Activated effector memory CD4-positive, alpha-beta T cell treated with anti-CD3 and anti-CD28 coated beads, Interleukin-2, amount 50 U/mL, for 16 hours (primary cell): Measurements from ENCODE around the gene BICC1.

Experiments used
- DNase-seq: peaks from one replicate; pipeline ENCODE4 v3.0.0-alpha.2; 2020

Gene BICC1

GRCh38 chr10:58714409-58714808 lies 201.7 kb downstream of the BICC1 start:
- no peak for DNase-seq

GRCh38 chr10:58715061-58715460 lies 202.4 kb downstream of the BICC1 start:
- DNase-seq, result no peak

- DNase-seq, result no peak
Measured at GRCh38 chr10:58718596-58718995, 205.9 kb downstream of the BICC1 start.

GRCh38 chr10:58721601-58722281 lies 209.1 kb downstream of the BICC1 start:
- no peak for DNase-seq

GRCh38 chr10:58723186-58723585 lies 210.5 kb downstream of the BICC1 start:
- no peak for DNase-seq

- no peak for DNase-seq
Measured at GRCh38 chr10:58723966-58724365, 211.3 kb downstream of the BICC1 start.

GRCh38 chr10:58724781-58725180 lies 212.1 kb downstream of the BICC1 start:
- DNase-seq, result no peak

- DNase-seq, result no peak
Measured at GRCh38 chr10:58725901-58726300, 213.2 kb downstream of the BICC1 start.

- no peak for DNase-seq
Measured at GRCh38 chr10:58727633-58728032, 215.0 kb downstream of the BICC1 start.

- DNase-seq, result no peak
Measured at GRCh38 chr10:58731276-58731675, 218.6 kb downstream of the BICC1 start.

GRCh38 chr10:58733436-58733835 lies 220.8 kb downstream of the BICC1 start:
- no peak for DNase-seq

- no peak for DNase-seq
Measured at GRCh38 chr10:58734116-58734515, 221.4 kb downstream of the BICC1 start.

GRCh38 chr10:58734664-58735063 lies 222.0 kb downstream of the BICC1 start:
- no peak for DNase-seq

GRCh38 chr10:58735087-58735486 lies 222.4 kb downstream of the BICC1 start:
- DNase-seq, result no peak

GRCh38 chr10:58740620-58741369 lies 228.1 kb downstream of the BICC1 start:
- DNase-seq, result no peak

GRCh38 chr10:58741673-58742072 lies 229.0 kb downstream of the BICC1 start:
- DNase-seq, result no peak

- DNase-seq, result no peak
Measured at GRCh38 chr10:58742141-58742540, 229.5 kb downstream of the BICC1 start.

- no peak for DNase-seq
Measured at GRCh38 chr10:58743466-58744115, 230.9 kb downstream of the BICC1 start.

- no peak for DNase-seq
Measured at GRCh38 chr10:58746474-58747185, 234.0 kb downstream of the BICC1 start.

GRCh38 chr10:58747687-58748086 lies 235.0 kb downstream of the BICC1 start:
- DNase-seq, result no peak

- DNase-seq, result no peak
Measured at GRCh38 chr10:58752665-58753064, 240.0 kb downstream of the BICC1 start.

- DNase-seq, result no peak
Measured at GRCh38 chr10:58753425-58753824, 240.8 kb downstream of the BICC1 start.
